Measurements from ENCODE around the gene DEXI.
A peak's percentile ranks its signal among the peaks of the same experiment; 100 is the strongest.
"Not testable (repeated sequence)": the region's sequence is repeated elsewhere in the genome, so short reads cannot be mapped to it uniquely, and the experiment has no call there.

The DEXI gene

GRCh38 chr16:10968498-10968897 lies 26.2 kb upstream of the DEXI start:
- no peak for DNase-seq (ENCODE audit: low read depth in 2 of 2)

GRCh38 chr16:10967986-10968385 lies 25.7 kb upstream of the DEXI start:
- no peak for DNase-seq (ENCODE audit: low read depth in 2 of 2)

- not testable (repeated sequence) for DNase-seq (ENCODE audit: low read depth in 2 of 2)
These were observed 24.3 kb upstream of the DEXI start for GRCh38 chr16:10966559-10966958.

- no peak for DNase-seq (ENCODE audit: low read depth in 2 of 2)
These were observed 23.9 kb upstream of the DEXI start for GRCh38 chr16:10966129-10966528.

- DNase-seq (ENCODE audit: low read depth in 2 of 2) = no peak
These were observed 23.3 kb upstream of the DEXI start for GRCh38 chr16:10965440-10966061.

GRCh38 chr16:10964891-10965326 lies 22.6 kb upstream of the DEXI start:
- DNase-seq (ENCODE audit: low read depth in 2 of 2) = no peak

GRCh38 chr16:10964039-10964890 lies 22.0 kb upstream of the DEXI start:
- peak; percentile 52 to 74 for DNase-seq (ENCODE audit: low read depth in 2 of 2)

- DNase-seq (ENCODE audit: low read depth in 2 of 2) = no peak
These were observed 19.0 kb upstream of the DEXI start for GRCh38 chr16:10961231-10961630.

GRCh38 chr16:10959161-10959560 lies 16.9 kb upstream of the DEXI start:
- no peak for DNase-seq (ENCODE audit: low read depth in 2 of 2)

- DNase-seq (ENCODE audit: low read depth in 2 of 2) = no peak
These were observed 15.7 kb upstream of the DEXI start for GRCh38 chr16:10957771-10958482.

GRCh38 chr16:10954903-10955302 lies 12.6 kb upstream of the DEXI start:
- no peak for DNase-seq (ENCODE audit: low read depth in 2 of 2)

GRCh38 chr16:10951026-10951425 lies 8.8 kb upstream of the DEXI start:
- no peak for DNase-seq (ENCODE audit: low read depth in 2 of 2)

GRCh38 chr16:10950393-10950792 lies 8.1 kb upstream of the DEXI start:
- DNase-seq (ENCODE audit: low read depth in 2 of 2) = no peak

GRCh38 chr16:10949424-10949970 lies 7.2 kb upstream of the DEXI start:
- DNase-seq (ENCODE audit: low read depth in 2 of 2) = no peak

- no peak for DNase-seq (ENCODE audit: low read depth in 2 of 2)
These were observed 5.0 kb upstream of the DEXI start for GRCh38 chr16:10947211-10947787.

GRCh38 chr16:10946308-10946707 lies 4.0 kb upstream of the DEXI start:
- no peak for DNase-seq (ENCODE audit: low read depth in 2 of 2)

- DNase-seq (ENCODE audit: low read depth in 2 of 2) = no peak
These were observed 3.0 kb upstream of the DEXI start for GRCh38 chr16:10945065-10945787.

- DNase-seq (ENCODE audit: low read depth in 2 of 2) = peak; percentile 89 to 90
These were observed 2.2 kb upstream of the DEXI start, which contains the start of gene CLEC16A for GRCh38 chr16:10944249-10945064. TSS of gene CLEC16A (plus strand) at chr16:10944564. CDS start at chr16:10944718, 154 bp downstream.

GRCh38 chr16:10943064-10943353 lies 741 bp upstream of the DEXI start:
- DNase-seq (ENCODE audit: low read depth in 2 of 2) = no peak

- DNase-seq (ENCODE audit: low read depth in 2 of 2) = not testable (repeated sequence)
These were observed 325 bp downstream of the DEXI start for GRCh38 chr16:10941935-10942351.
